Measurements from ENCODE around the gene AUTS2. TPM values are rescaled to one million over a fixed set of nuclear protein-coding genes. Genes with fewer than 3 reads are reported as not detected.

Gene AUTS2
- total and polyA plus RNA-seq, 2 experiments from 2014 or later: 3.0 to 4.4 TPM

- Histone ChIP-seq H3K9me3 (ENCODE audit: low read depth) (no peaks in the 10 kb centered on the region), H3K4me1 (ENCODE audit: insufficient read depth) (no peaks in the 10 kb centered on the region), H3K79me2 (ENCODE audit: insufficient read depth) (no peaks in the 10 kb centered on the region), H3K4me3 (no peak overlapping the region), H3K4me2 (ENCODE audit: unreplicated experiment) (no peak overlapping the region), H3K27me3 (replicated peaks; ENCODE audit: insufficient read depth) (no peaks in the 10 kb centered on the region), H3K9me2 (ENCODE audit: insufficient read depth) (no peaks in the 10 kb centered on the region), H2AFZ (no peak overlapping the region), H4K20me1 (ENCODE audit: insufficient read depth) (no peaks in the 10 kb centered on the region), H3F3A (ENCODE audit: insufficient read depth) (no peaks in the 10 kb centered on the region), H3K9ac (no peak overlapping the region), H3K27ac (no peak overlapping the region), H3K36me3 (ENCODE audit: low read depth) (no peaks in the 10 kb centered on the region)
- WGBS, 2 experiments (ENCODE audit: low coverage in 1 of 2, low lambda C conversion rate in 2 of 2, missing lambda C conversion rate in 2 of 2): 77 to 82% methylated on average over 5 of the region's 5 CpGs
- TF ChIP-seq EZH2phosphoT487 (IDR thresholded peaks at IDR 0.05; ENCODE audit: insufficient read depth, low read depth): no peak
- TF ChIP-seq EZH2 (IDR thresholded peaks at IDR 0.05; ENCODE audit: insufficient read depth, poor library complexity, severe bottlenecking): no peak
- no peak for DNase-seq
- in situ Hi-C loops (cut with MboI): no loop called here
Measured at GRCh38 chr7:69801729-69802682, 203.7 kb downstream of the AUTS2 start.

GRCh38 chr7:69803699-69804516 lies 205.6 kb downstream of the AUTS2 start:
- Histone ChIP-seq H3K27ac (no peak overlapping the region), H3K4me1 (ENCODE audit: insufficient read depth) (0 out of 2 replicates have a peak, but pooled peaks cover 2% of the 10 kb centered on the region), H3K9me3 (ENCODE audit: low read depth) (no peaks in the 10 kb centered on the region), H3F3A (ENCODE audit: insufficient read depth) (no peaks in the 10 kb centered on the region), H3K9ac (no peak overlapping the region), H4K20me1 (ENCODE audit: insufficient read depth) (no peaks in the 10 kb centered on the region), H2AFZ (no peak overlapping the region), H3K4me2 (ENCODE audit: unreplicated experiment) (no peak overlapping the region), H3K27me3 (replicated peaks; ENCODE audit: insufficient read depth) (no peaks in the 10 kb centered on the region), H3K9me2 (ENCODE audit: insufficient read depth) (no peaks in the 10 kb centered on the region), H3K4me3 (no peak overlapping the region), H3K79me2 (ENCODE audit: insufficient read depth) (no peaks in the 10 kb centered on the region), H3K36me3 (ENCODE audit: low read depth) (no peaks in the 10 kb centered on the region)
- WGBS, 2 experiments (ENCODE audit: low coverage in 1 of 2, low lambda C conversion rate in 2 of 2, missing lambda C conversion rate in 2 of 2): 67 to 70% methylated on average over 5 of the region's 5 CpGs
- DNase-seq: no peak
- in situ Hi-C loops (cut with MboI): no loop called here
- TF ChIP-seq EZH2 (IDR thresholded peaks at IDR 0.05; ENCODE audit: insufficient read depth, poor library complexity, severe bottlenecking): no peak
- no peak for TF ChIP-seq EZH2phosphoT487 (IDR thresholded peaks at IDR 0.05; ENCODE audit: insufficient read depth, low read depth)

GRCh38 chr7:69804962-69805361 lies 206.7 kb downstream of the AUTS2 start:
- H3K4me2 ChIP-seq (ENCODE audit: unreplicated experiment): no peak overlapping the region
- H3F3A ChIP-seq (ENCODE audit: insufficient read depth): no peaks in the 10 kb centered on the region
- H3K4me1 ChIP-seq (ENCODE audit: insufficient read depth): 0 out of 2 replicates have a peak, but pooled peaks cover 2% of the 10 kb centered on the region
- H3K27ac ChIP-seq: no peak overlapping the region
- no peak overlapping the region for H3K4me3 ChIP-seq
- H3K9me2 ChIP-seq (ENCODE audit: insufficient read depth): no peaks in the 10 kb centered on the region
- H4K20me1 ChIP-seq (ENCODE audit: insufficient read depth): no peaks in the 10 kb centered on the region
- in situ Hi-C loops (cut with MboI): no loop called here
- H3K9me3 ChIP-seq (ENCODE audit: low read depth): no peaks in the 10 kb centered on the region
- no peaks in the 10 kb centered on the region for H3K36me3 ChIP-seq (ENCODE audit: low read depth)
- H3K79me2 ChIP-seq (ENCODE audit: insufficient read depth): no peaks in the 10 kb centered on the region
- WGBS, 2 experiments (ENCODE audit: low coverage in 1 of 2, low lambda C conversion rate in 2 of 2, missing lambda C conversion rate in 2 of 2): 62 to 63% methylated on average over 2 of the region's 2 CpGs
- DNase-seq: no peak
- no peaks in the 10 kb centered on the region for H3K27me3 ChIP-seq (replicated peaks; ENCODE audit: insufficient read depth)
- H3K9ac ChIP-seq: no peak overlapping the region
- TF ChIP-seq EZH2 (IDR thresholded peaks at IDR 0.05; ENCODE audit: insufficient read depth, poor library complexity, severe bottlenecking) (no peak), EZH2phosphoT487 (IDR thresholded peaks at IDR 0.05; ENCODE audit: insufficient read depth, low read depth) (no peak)
- H2AFZ ChIP-seq: no peak overlapping the region

GRCh38 chr7:69808391-69808790 lies 210.1 kb downstream of the AUTS2 start:
- no peaks in the 10 kb centered on the region for H3K36me3 ChIP-seq (ENCODE audit: low read depth)
- no peak overlapping the region for H3K9ac ChIP-seq
- H2AFZ ChIP-seq: no peak overlapping the region
- no peaks in the 10 kb centered on the region for H3K9me2 ChIP-seq (ENCODE audit: insufficient read depth)
- no peaks in the 10 kb centered on the region for H4K20me1 ChIP-seq (ENCODE audit: insufficient read depth)
- TF ChIP-seq EZH2 (IDR thresholded peaks at IDR 0.05; ENCODE audit: insufficient read depth, poor library complexity, severe bottlenecking) (no peak), EZH2phosphoT487 (IDR thresholded peaks at IDR 0.05; ENCODE audit: insufficient read depth, low read depth) (no peak)
- no peaks in the 10 kb centered on the region for H3F3A ChIP-seq (ENCODE audit: insufficient read depth)
- DNase-seq: peak; percentile 26
- peaks cover 4% of the 10 kb centered on the region; the same call in 1 of the 2 replicates for H3K4me1 ChIP-seq (ENCODE audit: insufficient read depth)
- H3K4me2 ChIP-seq (ENCODE audit: unreplicated experiment): no peak overlapping the region
- no peaks in the 10 kb centered on the region for H3K79me2 ChIP-seq (ENCODE audit: insufficient read depth)
- H3K4me3 ChIP-seq: no peak overlapping the region
- in situ Hi-C loops (cut with MboI): no loop called here
- WGBS, 2 experiments (ENCODE audit: low coverage in 1 of 2, low lambda C conversion rate in 2 of 2, missing lambda C conversion rate in 2 of 2): 91 to 97% methylated on average over 1 of the region's 1 CpG
- no peaks in the 10 kb centered on the region for H3K27me3 ChIP-seq (replicated peaks; ENCODE audit: insufficient read depth)
- H3K27ac ChIP-seq: no peak overlapping the region
- no peaks in the 10 kb centered on the region for H3K9me3 ChIP-seq (ENCODE audit: low read depth)

Data from GM23248 (cell line).